Activated T-cell treated with anti-CD3 and anti-CD28 coated beads, Interleukin-2, amount 50 U/mL, for 4 hours (primary cell): Measurements from ENCODE around the gene ANK3. TPM values are rescaled to one million over a fixed set of nuclear protein-coding genes. Genes with fewer than 3 reads are reported as not detected.
"Not testable (repeated sequence)": the region's sequence is repeated elsewhere in the genome, so short reads cannot be mapped to it uniquely, and the experiment has no call there.

Experiments
- ATAC-seq, 2 donors: fragments of 200-7000 bp; cut with Tn5 transposase; one replicate each; pipeline ENCODE4 v1.10.0; 2021
- DNase-seq: peaks from one replicate; pipeline ENCODE4 v3.0.0-alpha.2; 2020
- H3K27me3 Mint-ChIP-seq: one replicate; pipeline ENCODE4 v1.8.0; 2021; ENCODE audit warnings: low read depth, mixed read lengths
- H3K36me3 Mint-ChIP-seq: one replicate; pipeline ENCODE4 v1.8.0; 2022; ENCODE audit warnings: mixed read lengths; ENCODE audit not compliant: insufficient read depth
- H3K4me1 Mint-ChIP-seq: one replicate; pipeline ENCODE4 v1.8.0; 2021; ENCODE audit warnings: low read depth, mixed read lengths
- H3K4me3 Mint-ChIP-seq: one replicate; pipeline ENCODE4 v1.8.0; 2021; ENCODE audit warnings: mild to moderate bottlenecking, moderate library complexity, mixed read lengths
- H3K9me3 Mint-ChIP-seq: one replicate; pipeline ENCODE4 v1.8.0; 2021; ENCODE audit warnings: mixed read lengths
- total RNA-seq, 3 donors: library from RNA; stranded (reverse); gene quantifications; one replicate each; pipeline ENCODE4 v1.2.1, GENCODE V29; 2021

Gene ANK3
- total RNA-seq, 3 donors from 2014 or later = 21.4 to 41.1 (median 30.5) TPM

DNA sequence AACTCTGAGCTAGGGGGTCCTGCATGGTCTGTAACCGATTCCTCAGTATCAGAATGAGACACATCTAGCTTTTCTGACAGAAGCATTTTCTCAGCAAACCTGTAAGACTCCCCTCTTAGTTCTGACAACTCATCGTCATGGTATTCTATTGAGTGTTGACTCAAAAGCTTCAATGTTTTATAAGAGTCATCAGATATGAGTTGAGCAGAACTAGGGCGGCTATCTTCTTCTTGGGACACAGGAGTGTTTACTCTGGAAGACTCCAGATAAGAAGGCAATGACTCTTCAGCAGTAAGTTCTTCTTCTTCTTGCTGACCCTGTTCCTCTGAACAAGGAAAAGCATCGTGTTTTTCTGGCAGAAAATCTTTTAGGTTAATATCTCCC is 316.3 kb downstream of the ANK3 start:
- Mint-ChIP-seq H3K4me1 (no peaks in the 10 kb centered on the region), H3K9me3 (no peaks in the 10 kb centered on the region), H3K36me3 (peaks cover 32% of the 10 kb centered on the region), H3K4me3 (no peak overlapping the region), H3K27me3 (no peaks in the 10 kb centered on the region)
- DNase-seq = no peak
- no peak for ATAC-seq

DNA sequence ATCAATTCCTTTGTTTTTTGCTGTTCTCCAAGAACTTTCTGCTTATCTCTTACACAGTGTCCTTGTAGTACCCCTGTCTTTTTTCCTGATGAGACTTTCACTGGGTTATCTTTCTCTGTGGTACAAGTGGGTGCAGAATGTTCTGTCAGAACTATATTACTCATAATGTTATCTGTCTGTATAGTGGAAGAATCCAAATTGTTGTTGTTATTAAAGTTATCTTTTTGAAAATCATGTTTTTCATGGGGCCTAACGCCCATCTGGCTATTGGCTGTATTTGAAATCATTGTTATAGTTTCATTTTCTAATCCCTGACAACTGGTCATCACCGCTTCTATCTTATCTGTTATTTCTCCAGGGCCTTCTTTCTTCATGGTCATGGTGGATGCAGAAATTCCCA is 320.4 kb downstream of the ANK3 start:
- DNase-seq (no peak), ATAC-seq (no peak)
- Mint-ChIP-seq H3K4me3 (no peak overlapping the region), H3K9me3 (no peaks in the 10 kb centered on the region), H3K4me1 (no peaks in the 10 kb centered on the region), H3K27me3 (no peaks in the 10 kb centered on the region), H3K36me3 (peaks cover 16% of the 10 kb centered on the region)

DNA sequence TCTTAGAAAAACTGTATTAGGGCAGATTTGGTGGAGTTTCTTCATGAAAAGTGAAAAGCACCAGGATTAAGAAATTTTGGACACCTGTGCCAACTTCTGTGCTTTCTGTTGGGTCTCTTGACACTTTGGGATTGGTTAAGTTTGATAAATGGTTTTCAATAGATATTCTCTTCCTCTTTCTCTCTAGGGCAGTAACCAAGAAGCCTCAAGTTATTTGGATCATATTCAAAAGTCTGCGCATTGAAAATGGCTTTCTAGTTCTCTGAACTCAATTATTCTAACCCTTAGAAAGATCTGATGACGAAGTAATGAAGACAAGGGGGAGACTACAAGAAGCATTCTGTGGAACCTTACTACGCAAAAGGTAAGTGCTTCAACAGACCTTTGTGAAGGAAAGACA is 339.3 kb downstream of the ANK3 start:
- DNase-seq (no peak), ATAC-seq (no peak)
- H3K27me3 Mint-ChIP-seq = peaks cover 2% of the 10 kb centered on the region
- no peaks in the 10 kb centered on the region for H3K4me1 Mint-ChIP-seq
- H3K9me3 Mint-ChIP-seq = no peaks in the 10 kb centered on the region
- H3K4me3 Mint-ChIP-seq = no peak overlapping the region
- peaks cover 5% of the 10 kb centered on the region for H3K36me3 Mint-ChIP-seq

DNA sequence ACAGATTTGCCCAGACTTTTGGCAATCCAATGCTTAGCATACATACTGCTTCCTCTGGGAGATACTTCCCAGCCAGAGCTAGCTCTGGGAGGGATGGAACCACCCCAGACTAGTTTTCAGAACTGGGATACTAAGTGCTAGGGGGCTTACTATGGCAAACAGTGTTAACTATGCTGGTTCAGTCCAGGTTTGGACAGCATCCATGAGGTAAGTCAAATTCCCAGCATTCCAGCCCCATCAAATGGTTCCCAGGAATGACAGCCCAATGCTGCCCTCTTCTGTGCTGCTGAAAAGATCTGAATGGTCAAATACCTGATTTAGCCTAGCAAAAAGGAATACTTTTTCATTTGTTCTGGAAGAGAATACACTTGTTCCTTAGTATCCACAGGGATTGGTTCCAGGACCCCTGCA is 341.6 kb downstream of the ANK3 start:
- no peak for DNase-seq

DNA sequence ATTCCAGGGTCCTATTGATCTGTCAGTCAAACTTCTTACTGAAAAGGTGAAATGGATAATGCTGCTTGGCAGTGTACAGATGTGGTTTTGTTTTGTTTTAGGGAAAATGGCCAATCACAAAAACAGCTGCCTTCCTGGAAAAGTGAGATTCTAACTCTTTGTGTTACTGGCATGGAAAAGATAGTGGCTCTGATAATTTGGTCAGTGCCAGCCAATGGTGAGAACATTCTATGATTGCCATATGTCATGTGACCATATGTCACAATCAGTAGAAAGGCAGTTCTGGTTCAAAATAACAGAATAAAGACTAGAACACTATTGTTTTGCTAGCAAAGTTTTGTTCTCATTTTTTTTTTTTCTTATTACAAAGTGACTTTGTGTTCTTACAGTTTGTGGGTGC is 344.1 kb downstream of the ANK3 start:
- H3K4me3 Mint-ChIP-seq = no peak overlapping the region
- DNase-seq (no peak), ATAC-seq (no peak)
- peaks cover 2% of the 10 kb centered on the region for H3K27me3 Mint-ChIP-seq
- no peaks in the 10 kb centered on the region for H3K9me3 Mint-ChIP-seq
- peaks cover 4% of the 10 kb centered on the region for H3K36me3 Mint-ChIP-seq
- H3K4me1 Mint-ChIP-seq = no peaks in the 10 kb centered on the region

More for the DNA sequence above, 341.6 kb downstream of the ANK3 start:
- H3K27me3 Mint-ChIP-seq = peaks cover 2% of the 10 kb centered on the region
- H3K36me3 Mint-ChIP-seq = peaks cover 2% of the 10 kb centered on the region
- H3K9me3 Mint-ChIP-seq = no peaks in the 10 kb centered on the region
- no peaks in the 10 kb centered on the region for H3K4me1 Mint-ChIP-seq
- H3K4me3 Mint-ChIP-seq = no peak overlapping the region
- no peak for ATAC-seq

DNA sequence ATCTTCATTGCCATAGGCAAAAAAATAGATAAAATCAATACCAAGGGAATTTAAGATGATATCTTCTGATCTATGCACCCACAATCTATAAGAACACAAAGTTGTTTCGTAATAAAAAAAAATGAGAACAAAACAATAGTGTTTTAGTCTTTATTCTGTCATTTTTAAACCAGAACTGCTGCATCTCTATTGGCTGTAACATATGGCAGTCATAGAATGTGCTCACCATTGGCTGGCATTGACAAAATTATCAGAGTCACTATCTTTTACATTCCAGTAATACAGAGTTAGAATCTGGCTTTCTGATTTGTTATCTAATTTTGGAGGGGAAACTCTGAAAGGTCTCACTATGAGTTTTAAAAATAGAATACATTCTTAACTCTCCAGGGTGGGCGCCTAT is 344.7 kb downstream of the ANK3 start:
- no peak for DNase-seq
- H3K27me3 Mint-ChIP-seq = peaks cover 2% of the 10 kb centered on the region
- peaks cover 4% of the 10 kb centered on the region for H3K36me3 Mint-ChIP-seq
- no peak for ATAC-seq
- H3K9me3 Mint-ChIP-seq = no peaks in the 10 kb centered on the region
- H3K4me1 Mint-ChIP-seq = no peaks in the 10 kb centered on the region
- H3K4me3 Mint-ChIP-seq = no peak overlapping the region

DNA sequence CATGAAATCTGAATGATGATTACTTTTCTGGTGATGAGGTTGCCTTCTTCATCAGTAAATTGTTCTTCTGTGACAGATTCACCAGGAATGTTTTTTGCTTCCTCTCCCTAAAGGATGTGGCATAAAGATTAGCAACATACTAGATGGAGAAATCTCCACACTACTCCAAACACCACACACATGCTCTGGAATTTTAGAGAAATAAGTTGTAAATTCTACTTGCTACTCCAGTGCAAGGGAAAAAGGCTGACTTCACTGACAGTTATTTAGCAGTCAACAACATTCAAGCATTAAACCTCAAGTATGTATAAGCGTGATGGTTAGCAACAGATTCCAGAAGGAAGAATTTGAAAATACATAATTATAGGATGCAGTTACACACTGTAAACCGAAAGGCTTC is 345.4 kb downstream of the ANK3 start:
- no peaks in the 10 kb centered on the region for H3K27me3 Mint-ChIP-seq
- no peaks in the 10 kb centered on the region for H3K9me3 Mint-ChIP-seq
- no peak for ATAC-seq
- H3K4me1 Mint-ChIP-seq = no peaks in the 10 kb centered on the region
- no peak for DNase-seq
- H3K4me3 Mint-ChIP-seq = no peak overlapping the region
- peaks cover 2% of the 10 kb centered on the region for H3K36me3 Mint-ChIP-seq

DNA sequence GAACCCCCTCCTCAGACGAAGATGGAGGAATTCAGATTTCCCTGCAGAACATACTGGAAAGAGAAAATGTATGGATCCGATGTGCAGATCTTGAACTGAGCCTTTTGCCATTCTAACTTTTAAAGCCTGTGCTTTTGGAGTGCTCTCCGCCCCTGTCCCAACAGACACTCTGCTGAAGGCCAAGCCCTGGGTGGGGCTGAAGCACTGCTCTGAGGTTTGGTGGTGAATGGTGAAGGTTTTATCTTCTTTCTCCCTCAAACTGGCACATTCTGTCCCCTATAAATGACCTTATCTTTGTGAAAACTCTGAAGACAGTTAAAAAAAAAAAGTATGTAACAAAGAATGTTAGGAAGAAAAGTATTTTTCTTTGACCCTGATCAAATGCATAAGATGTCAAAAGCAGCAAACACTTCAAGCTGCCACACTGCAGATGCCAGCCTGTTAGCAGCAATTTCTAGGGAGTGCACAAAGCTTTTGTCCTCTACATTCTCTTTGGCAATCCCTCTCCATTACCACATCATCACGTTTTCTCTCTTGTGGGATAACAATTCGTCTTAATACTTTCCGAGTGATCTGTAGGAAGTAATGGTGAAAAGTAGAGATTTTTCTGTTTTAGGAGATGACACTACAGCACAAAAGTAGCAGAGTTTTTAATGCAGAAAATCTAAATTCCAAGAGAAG is 346.0 kb downstream of the ANK3 start:
- ATAC-seq (no peak), DNase-seq (no peak)
- H3K9me3 Mint-ChIP-seq = no peaks in the 10 kb centered on the region
- H3K4me1 Mint-ChIP-seq = no peaks in the 10 kb centered on the region
- H3K36me3 Mint-ChIP-seq = peaks cover 2% of the 10 kb centered on the region
- no peak overlapping the region for H3K4me3 Mint-ChIP-seq
- H3K27me3 Mint-ChIP-seq = no peaks in the 10 kb centered on the region

DNA sequence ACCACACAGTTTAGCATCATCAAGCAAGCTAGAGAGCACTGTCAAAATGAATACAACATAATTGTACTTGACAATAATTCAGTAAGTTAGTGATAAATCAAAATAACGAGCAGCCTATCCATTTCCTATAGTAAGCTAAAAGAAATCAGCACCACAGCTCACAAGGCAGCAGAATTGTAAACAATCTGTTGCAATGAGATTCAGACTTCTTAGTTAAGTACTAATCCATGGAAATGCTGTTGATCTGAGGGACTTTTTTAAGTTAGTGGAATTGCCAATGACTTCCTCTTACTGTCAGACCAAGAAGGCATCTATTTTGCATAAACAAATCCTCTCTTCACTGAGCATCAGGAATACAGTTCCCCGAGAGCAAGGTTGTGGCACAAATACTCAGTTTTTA is 346.8 kb downstream of the ANK3 start:
- peaks cover 2% of the 10 kb centered on the region for H3K36me3 Mint-ChIP-seq
- DNase-seq (no peak), ATAC-seq (no peak)
- no peaks in the 10 kb centered on the region for H3K9me3 Mint-ChIP-seq
- H3K4me3 Mint-ChIP-seq = no peak overlapping the region
- H3K27me3 Mint-ChIP-seq = no peaks in the 10 kb centered on the region
- no peaks in the 10 kb centered on the region for H3K4me1 Mint-ChIP-seq

DNA sequence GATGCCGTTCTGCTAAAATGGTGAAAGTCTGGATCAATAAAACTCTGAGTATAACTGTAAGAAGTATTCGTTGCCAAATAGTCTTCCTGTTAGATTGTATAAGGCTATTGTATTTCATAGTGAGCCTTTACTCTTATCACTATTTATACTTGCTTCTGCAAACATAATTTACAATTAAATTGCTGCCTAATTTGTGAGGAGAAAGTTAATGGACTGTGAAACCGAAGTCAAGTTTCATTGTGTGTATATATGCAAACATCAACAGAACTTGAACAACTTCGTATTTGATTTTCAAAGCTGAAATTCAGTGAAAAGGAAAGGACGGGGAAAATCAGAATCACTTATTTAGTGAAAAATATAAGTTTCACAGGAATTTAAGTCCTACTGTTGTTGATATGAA is 347.4 kb downstream of the ANK3 start:
- no peak for ATAC-seq
- Mint-ChIP-seq H3K4me1 (no peaks in the 10 kb centered on the region), H3K4me3 (no peak overlapping the region), H3K36me3 (peaks cover 2% of the 10 kb centered on the region), H3K27me3 (no peaks in the 10 kb centered on the region), H3K9me3 (no peaks in the 10 kb centered on the region)
- no peak for DNase-seq

DNA sequence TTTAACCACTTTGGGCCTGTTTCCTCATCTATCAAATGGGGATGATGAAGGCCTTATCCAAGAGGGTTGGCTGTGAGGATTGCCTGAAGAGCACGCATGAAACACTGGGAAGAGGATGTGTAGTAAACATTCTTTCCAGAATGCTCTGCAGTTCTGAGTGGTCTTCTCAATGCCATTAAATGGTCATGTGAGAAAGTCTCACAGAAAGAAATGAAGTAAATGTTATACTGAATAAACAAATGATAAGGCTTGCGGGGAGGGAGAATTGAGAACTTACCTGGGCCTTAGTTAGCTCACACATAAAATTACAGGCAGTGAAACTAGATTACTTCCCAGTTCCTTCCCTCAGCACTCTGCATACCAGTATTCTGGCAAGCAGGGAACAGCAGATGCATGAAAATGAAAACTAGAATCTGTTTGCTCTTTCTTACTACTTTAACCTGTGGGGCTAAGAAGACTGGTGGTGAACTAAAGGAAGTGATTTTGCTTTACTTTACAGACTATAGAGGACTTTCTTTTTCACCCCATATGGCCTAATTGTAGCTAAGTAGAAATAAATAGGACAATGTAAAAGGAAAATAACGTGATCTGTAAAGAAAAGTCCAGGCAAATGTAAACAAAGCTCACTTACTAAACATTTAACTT is 348.1 kb downstream of the ANK3 start:
- no peaks in the 10 kb centered on the region for H3K27me3 Mint-ChIP-seq
- no peaks in the 10 kb centered on the region for H3K4me1 Mint-ChIP-seq
- DNase-seq (no peak), ATAC-seq (no peak)
- no peaks in the 10 kb centered on the region for H3K9me3 Mint-ChIP-seq
- H3K4me3 Mint-ChIP-seq = no peak overlapping the region
- peaks cover 2% of the 10 kb centered on the region for H3K36me3 Mint-ChIP-seq

DNA sequence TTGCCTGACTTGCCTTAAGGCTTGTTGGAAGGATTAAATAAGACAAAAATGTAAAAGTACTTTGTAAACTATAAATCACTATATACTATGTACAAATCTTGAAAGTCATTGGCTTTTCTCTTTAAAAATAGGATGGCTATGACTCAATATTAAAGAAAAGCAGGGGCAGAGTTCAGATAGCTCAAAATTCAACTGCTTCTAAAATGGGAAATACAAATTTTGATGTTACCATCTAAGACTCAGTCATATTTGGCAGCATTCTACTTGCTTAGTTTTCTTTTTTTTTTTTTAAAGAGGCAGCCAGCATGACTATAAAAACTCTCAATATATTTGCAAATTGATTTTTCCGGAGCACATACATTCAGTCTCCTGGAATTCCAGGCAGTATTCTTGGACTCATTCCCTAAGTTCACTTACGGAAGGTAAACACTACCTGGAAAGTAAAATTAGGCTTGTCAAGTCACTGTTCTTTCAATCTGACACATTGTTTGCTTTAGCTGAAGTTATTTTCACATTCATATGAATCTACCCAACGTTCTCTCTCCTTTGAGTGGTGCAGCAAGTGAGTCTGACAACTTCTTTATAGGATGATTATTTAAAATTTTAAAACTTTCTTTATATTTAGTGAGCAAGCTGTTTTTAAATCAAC is 349.5 kb downstream of the ANK3 start:
- H3K4me3 Mint-ChIP-seq = no peak overlapping the region
- no peaks in the 10 kb centered on the region for H3K9me3 Mint-ChIP-seq
- DNase-seq (no peak), ATAC-seq (no peak)
- H3K4me1 Mint-ChIP-seq = no peaks in the 10 kb centered on the region
- H3K27me3 Mint-ChIP-seq = no peaks in the 10 kb centered on the region
- peaks cover 2% of the 10 kb centered on the region for H3K36me3 Mint-ChIP-seq

DNA sequence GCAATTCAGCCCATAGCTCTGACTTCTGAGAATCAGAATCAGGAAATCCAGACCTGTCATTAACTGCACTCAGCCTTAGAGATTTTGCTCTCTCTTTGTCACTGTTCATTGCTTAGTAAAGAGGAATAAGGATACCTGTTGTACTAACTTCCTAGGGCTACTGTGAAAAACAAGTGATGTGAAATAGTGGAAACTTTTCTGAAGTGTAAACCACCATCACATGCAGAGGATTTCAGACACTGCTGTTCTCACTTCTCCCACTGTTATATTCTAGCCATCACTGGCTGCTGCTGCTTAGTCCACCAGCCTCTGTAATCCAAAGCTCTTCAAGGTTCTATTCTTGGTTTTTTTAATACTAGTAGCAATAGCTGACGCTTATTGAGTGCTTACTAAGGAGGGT is 353.7 kb downstream of the ANK3 start:
- H3K36me3 Mint-ChIP-seq = peaks cover under 1% of the 10 kb centered on the region
- no peaks in the 10 kb centered on the region for H3K27me3 Mint-ChIP-seq
- no peak for ATAC-seq
- H3K4me1 Mint-ChIP-seq = no peaks in the 10 kb centered on the region
- no peaks in the 10 kb centered on the region for H3K9me3 Mint-ChIP-seq
- DNase-seq = no peak
- no peak overlapping the region for H3K4me3 Mint-ChIP-seq

DNA sequence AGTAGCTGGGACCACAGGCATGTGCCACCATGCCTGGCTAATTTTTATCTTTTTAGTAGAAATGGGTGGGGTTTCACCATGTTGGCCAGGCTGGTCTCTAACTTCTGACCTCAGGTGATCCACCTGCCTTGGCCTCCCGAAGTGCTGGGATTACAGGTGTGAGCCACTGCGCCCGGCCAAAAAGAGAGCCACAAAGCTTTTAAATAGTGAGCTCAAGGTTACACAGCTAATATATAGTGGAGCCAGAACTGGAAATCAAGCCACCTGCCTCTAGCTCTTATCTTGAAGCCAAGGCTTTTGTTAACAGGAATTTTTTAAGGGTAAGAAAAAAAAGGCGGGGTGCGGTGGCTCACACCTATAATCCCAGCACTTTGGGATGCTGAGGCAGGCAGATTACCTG is 354.3 kb downstream of the ANK3 start:
- DNase-seq, H3K36me3 Mint-ChIP-seq, H3K4me1 Mint-ChIP-seq, ATAC-seq, H3K27me3 Mint-ChIP-seq, H3K9me3 Mint-ChIP-seq, H3K4me3 Mint-ChIP-seq: not testable (repeated sequence)

DNA sequence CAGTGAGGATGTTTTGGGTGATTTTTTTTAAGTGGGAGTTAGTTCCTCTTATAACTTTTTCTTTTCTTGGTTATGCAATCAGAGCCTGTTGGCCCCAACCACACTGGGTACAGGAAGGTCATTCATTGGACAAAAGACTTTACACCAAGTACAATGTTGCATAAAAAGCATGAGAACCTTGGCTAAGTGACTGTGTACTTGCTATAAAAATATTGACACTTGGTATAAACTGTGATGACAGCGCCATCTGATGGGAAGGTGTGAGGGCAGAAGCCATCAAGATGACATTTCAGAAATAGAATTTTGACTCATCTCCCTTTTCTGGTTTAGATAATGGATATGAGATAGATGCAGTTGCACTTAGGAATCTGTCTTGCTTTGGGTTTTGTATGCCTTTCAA is 357.0 kb downstream of the ANK3 start:
- ATAC-seq (peak; percentile 40 to 50), DNase-seq (peak; percentile 9)
- Mint-ChIP-seq H3K27me3 (no peaks in the 10 kb centered on the region), H3K9me3 (no peaks in the 10 kb centered on the region), H3K36me3 (no peaks in the 10 kb centered on the region), H3K4me1 (no peaks in the 10 kb centered on the region), H3K4me3 (no peak overlapping the region)
